Gastrocnemius medialis (tissue), 4 donors: ENCODE results near the gene MACROD2.

Experiments used
- CTCF ChIP-seq, 5 experiments: fragments of 450-650 bp in 3 of 5; fragments of 200-600 bp in 2 of 5; sonication (generic) in 2 of 5; IDR thresholded peaks in 4 of 5; conservative IDR thresholded peaks in 1 of 5; 1 replicate in 4 of 5; 2 replicates in 1 of 5; pipeline ENCODE4 v1.5.1; 2016 to 2019; ENCODE audit warnings: antibody characterized with exemption in 5 of 5, mild to moderate bottlenecking in 3 of 5, moderate library complexity in 3 of 5
- POLR2A ChIP-seq, 2 donors: fragments of 450-650 bp; IDR thresholded peaks; one replicate each; pipeline ENCODE4 v1.6.1; 2017; ENCODE audit warnings: antibody characterized with exemption in 2 of 2, mild to moderate bottlenecking in 2 of 2, moderate library complexity in 2 of 2

GRCh38 chr20:15319439-15319838 is 1324.1 kb downstream of the MACROD2 start:
- no peak for TF ChIP-seq CTCF (IDR thresholded peaks at IDR 0.05 in 4 of 5, conservative IDR thresholded peaks at IDR 0.05 in 1 of 5)
- TF ChIP-seq POLR2A (IDR thresholded peaks at IDR 0.05): no peak
